Measurements from ENCODE around the gene AUTS2.

DNA sequence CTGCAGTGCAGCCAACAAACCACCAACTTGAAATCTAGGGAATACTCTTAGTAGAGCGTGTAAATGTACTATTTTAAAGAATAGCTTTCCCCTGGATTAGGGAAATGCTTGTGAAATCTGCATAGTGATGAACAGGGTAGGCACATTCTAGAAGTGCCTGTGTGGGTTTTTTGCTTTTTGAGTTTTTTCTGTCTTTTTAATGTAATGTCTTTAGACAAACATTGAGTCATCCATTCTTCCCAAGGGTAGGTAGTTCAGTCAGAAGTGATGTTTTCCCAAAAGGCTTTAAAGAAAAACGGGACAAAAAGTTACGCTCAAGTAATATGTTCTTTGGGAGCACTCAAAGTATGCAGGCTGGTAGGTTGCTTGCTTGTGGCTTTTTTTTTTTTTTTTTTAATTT lies 130.0 kb downstream of the AUTS2 start:
- TF ChIP-seq POLR2A (IDR thresholded peaks at IDR 0.05) (no peak), EP300 (IDR thresholded peaks at IDR 0.05; ENCODE audit: low read depth) (no peak), POLR2AphosphoS5 (IDR thresholded peaks at IDR 0.05) (no peak)
- TF ChIP-seq, protein P1, sequence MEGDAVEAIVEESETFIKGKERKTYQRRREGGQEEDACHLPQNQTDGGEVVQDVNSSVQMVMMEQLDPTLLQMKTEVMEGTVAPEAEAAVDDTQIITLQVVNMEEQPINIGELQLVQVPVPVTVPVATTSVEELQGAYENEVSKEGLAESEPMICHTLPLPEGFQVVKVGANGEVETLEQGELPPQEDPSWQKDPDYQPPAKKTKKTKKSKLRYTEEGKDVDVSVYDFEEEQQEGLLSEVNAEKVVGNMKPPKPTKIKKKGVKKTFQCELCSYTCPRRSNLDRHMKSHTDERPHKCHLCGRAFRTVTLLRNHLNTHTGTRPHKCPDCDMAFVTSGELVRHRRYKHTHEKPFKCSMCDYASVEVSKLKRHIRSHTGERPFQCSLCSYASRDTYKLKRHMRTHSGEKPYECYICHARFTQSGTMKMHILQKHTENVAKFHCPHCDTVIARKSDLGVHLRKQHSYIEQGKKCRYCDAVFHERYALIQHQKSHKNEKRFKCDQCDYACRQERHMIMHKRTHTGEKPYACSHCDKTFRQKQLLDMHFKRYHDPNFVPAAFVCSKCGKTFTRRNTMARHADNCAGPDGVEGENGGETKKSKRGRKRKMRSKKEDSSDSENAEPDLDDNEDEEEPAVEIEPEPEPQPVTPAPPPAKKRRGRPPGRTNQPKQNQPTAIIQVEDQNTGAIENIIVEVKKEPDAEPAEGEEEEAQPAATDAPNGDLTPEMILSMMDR (IDR thresholded peaks at IDR 0.05): no peak
